ENCODE measurements around the gene RNU1-3. TPM values are rescaled to one million over a fixed set of nuclear protein-coding genes. Genes with fewer than 3 reads are reported as not detected.
"Not testable (repeated sequence)": the region's sequence is repeated elsewhere in the genome, so short reads cannot be mapped to it uniquely, and the experiment has no call there.

RNU1-3 gene
- total and polyA plus RNA-seq, 9 of the 15 experiments (the other 6 are each of a cell fraction or from before 2014, with no cell fraction given), result under 0.01 to 32,823 (median 2,538) TPM; not detected in 4

- H4K20me1 ChIP-seq (replicated peaks; ENCODE audit: control insufficient read depth, insufficient read depth, low read length); CTCF ChIA-PET (ENCODE audit: low intra/inter-chr PET ratio); H3K27ac ChIP-seq (ENCODE audit: extremely low read depth, low read depth, low read length); DNase-seq (ENCODE audit: extremely low read depth in 1 of 4, low spot score in 3 of 4); H3K4me2 ChIP-seq (ENCODE audit: insufficient read depth, low read length); FAIRE-seq; intact Hi-C loops (cut with micrococcal nuclease); H3K4me3 ChIP-seq; BruUV-seq (replicated peaks); H3K9ac ChIP-seq (ENCODE audit: insufficient read depth in 1 of 2, low read depth in 2 of 2, low read length in 2 of 2); H3K9me1 ChIP-seq (ENCODE audit: control insufficient read depth, insufficient read depth, low read length); H3K36me3 ChIP-seq (ENCODE audit: control insufficient read depth, insufficient read depth, low read length); H3K9me3 ChIP-seq (replicated peaks; ENCODE audit: control insufficient read depth, insufficient read depth, low read depth, low read length); H3K27me3 ChIP-seq (ENCODE audit: control insufficient read depth in 2 of 2, insufficient read depth in 2 of 2, low read length in 2 of 2); H2AFZ ChIP-seq (ENCODE audit: low read depth, low read length); in situ Hi-C loops (cut with MboI); H3K79me2 ChIP-seq (ENCODE audit: control insufficient read depth, insufficient read depth, low read length); ATAC-seq: not testable (repeated sequence)
- POLR2A ChIA-PET, result interaction anchor here (1.8 kb wide), 1 partner anchor 13 kb away, joined by 4 read pairs; no protein-coding TSS in a partner anchor
- WGBS (ENCODE audit: insufficient coverage, low coverage, missing lambda C conversion rate), result 40% methylated on average over 7 of the region's 14 CpGs
- H3K4me1 ChIP-seq (replicated peaks in 1 of 2; ENCODE audit: control insufficient read depth in 2 of 2, insufficient read depth in 2 of 2, low read length in 2 of 2), result peaks cover 4 to 10% of the 10 kb centered on the region in 2 experiments; a peak in 2 of 5 replicates
These were observed 45.8 kb upstream of the RNU1-3 start for GRCh38 chr1:16712582-16712981.

- POLR2A ChIA-PET, result interaction anchor here (1.5 to 1.8 kb wide), 2 partner anchors 14 to 16 kb away, joined by 3 to 4 read pairs; no protein-coding TSS in a partner anchor
- H3K9me1 ChIP-seq (ENCODE audit: control insufficient read depth, insufficient read depth, low read length); in situ Hi-C loops (cut with MboI); H3K27me3 ChIP-seq (ENCODE audit: control insufficient read depth in 2 of 2, insufficient read depth in 2 of 2, low read length in 2 of 2); H3K27ac ChIP-seq (ENCODE audit: extremely low read depth, low read depth, low read length); FAIRE-seq; DNase-seq (ENCODE audit: extremely low read depth in 1 of 4, low spot score in 3 of 4); H2AFZ ChIP-seq (ENCODE audit: low read depth, low read length); CTCF ChIA-PET (ENCODE audit: low intra/inter-chr PET ratio); H3K79me2 ChIP-seq (ENCODE audit: control insufficient read depth, insufficient read depth, low read length); H3K36me3 ChIP-seq (ENCODE audit: control insufficient read depth, insufficient read depth, low read length); H3K9ac ChIP-seq (ENCODE audit: insufficient read depth in 1 of 2, low read depth in 2 of 2, low read length in 2 of 2); H3K4me2 ChIP-seq (ENCODE audit: insufficient read depth, low read length); H4K20me1 ChIP-seq (replicated peaks; ENCODE audit: control insufficient read depth, insufficient read depth, low read length); H3K4me3 ChIP-seq; BruUV-seq (replicated peaks); intact Hi-C loops (cut with micrococcal nuclease); ATAC-seq; H3K4me1 ChIP-seq (replicated peaks in 1 of 2; ENCODE audit: control insufficient read depth in 2 of 2, insufficient read depth in 2 of 2, low read length in 2 of 2); H3K9me3 ChIP-seq (replicated peaks; ENCODE audit: control insufficient read depth, insufficient read depth, low read depth, low read length): not testable (repeated sequence)
- 33% methylated on average over 2 of the region's 5 CpGs for WGBS (ENCODE audit: insufficient coverage, low coverage, missing lambda C conversion rate)
These were observed 45.4 kb upstream of the RNU1-3 start for GRCh38 chr1:16712131-16712530.

- 27% methylated on average over 3 of the region's 13 CpGs for WGBS (ENCODE audit: insufficient coverage, low coverage, missing lambda C conversion rate)
- BruUV-seq (replicated peaks), result not testable (repeated sequence)
These were observed 43.9 kb upstream of the RNU1-3 start for GRCh38 chr1:16710618-16711017.

More at GRCh38 chr1:16710618-16711017, 43.9 kb upstream of the RNU1-3 start:
- H3K27ac ChIP-seq (ENCODE audit: extremely low read depth, low read depth, low read length); H3K9me3 ChIP-seq (replicated peaks; ENCODE audit: control insufficient read depth, insufficient read depth, low read depth, low read length); in situ Hi-C loops (cut with MboI); H3K4me1 ChIP-seq (replicated peaks in 1 of 2; ENCODE audit: control insufficient read depth in 2 of 2, insufficient read depth in 2 of 2, low read length in 2 of 2); FAIRE-seq; H3K4me2 ChIP-seq (ENCODE audit: insufficient read depth, low read length); H3K36me3 ChIP-seq (ENCODE audit: control insufficient read depth, insufficient read depth, low read length); DNase-seq (ENCODE audit: extremely low read depth in 1 of 4, low spot score in 3 of 4); H3K4me3 ChIP-seq; H3K79me2 ChIP-seq (ENCODE audit: control insufficient read depth, insufficient read depth, low read length); H3K27me3 ChIP-seq (ENCODE audit: control insufficient read depth in 2 of 2, insufficient read depth in 2 of 2, low read length in 2 of 2); H4K20me1 ChIP-seq (replicated peaks; ENCODE audit: control insufficient read depth, insufficient read depth, low read length); ATAC-seq; H3K9me1 ChIP-seq (ENCODE audit: control insufficient read depth, insufficient read depth, low read length); POLR2A ChIA-PET; intact Hi-C loops (cut with micrococcal nuclease); H3K9ac ChIP-seq (ENCODE audit: insufficient read depth in 1 of 2, low read depth in 2 of 2, low read length in 2 of 2); H2AFZ ChIP-seq (ENCODE audit: low read depth, low read length): not testable (repeated sequence)
- CTCF ChIA-PET (ENCODE audit: low intra/inter-chr PET ratio), result interaction anchor here (0.7 to 1.5 kb wide), 2 partner anchors 85 to 336 kb away, joined by 3 to 20 read pairs; no protein-coding TSS in a partner anchor
